ENCODE measurements around the gene SYNE1. TPM values are rescaled to one million over a fixed set of nuclear protein-coding genes. Genes with fewer than 3 reads are reported as not detected.
A peak's percentile ranks its signal among the peaks of the same experiment; 100 is the strongest.

The SYNE1 gene
- total RNA-seq, 4 donors from 2014 or later = 7.4 to 66.4 (median 20.7) TPM

- H3K36me3 ChIP-seq = peaks cover 0 to 29% (median 4%) of the 10 kb centered on the region in 3 donors
- peaks cover 0 to 34% (median 5%) of the 10 kb centered on the region in 3 donors for H3K4me1 ChIP-seq
- peak overlapping the region in 1 of 4 donors; percentile 5 for H3K27ac ChIP-seq
These were observed 341.2 kb downstream of the SYNE1 start for GRCh38 chr6:152295920-152296319.

GRCh38 chr6:152295346-152295745 lies 341.8 kb downstream of the SYNE1 start:
- Histone ChIP-seq H3K27me3 (no peaks in the 10 kb centered on the region), H3K9me3 (no peaks in the 10 kb centered on the region), H3K36me3 (peaks cover 0 to 31% (median 4%) of the 10 kb centered on the region in 3 donors), H3K4me3 (no peak overlapping the region), H3K27ac (peak overlapping the region in 2 of 4 donors; percentile 17 to 31), H3K4me1 (peaks cover 0 to 28% (median 0%) of the 10 kb centered on the region in 3 donors)
- DNase-seq = no peak
- no peak for TF ChIP-seq CTCF (IDR thresholded peaks at IDR 0.05)
- 77 to 89% methylated on average over 3 of the region's 3 CpGs for WGBS, 2 donors
- intact Hi-C loops (cut with DNase I) = no loop called here

More at GRCh38 chr6:152295920-152296319, 341.2 kb downstream of the SYNE1 start:
- no peak overlapping the region for H3K4me3 ChIP-seq
- H3K9me3 ChIP-seq = no peaks in the 10 kb centered on the region
- DNase-seq = no peak
- 45 to 55% methylated on average over 6 of the region's 6 CpGs for WGBS, 2 donors
- H3K27me3 ChIP-seq = no peaks in the 10 kb centered on the region
- TF ChIP-seq CTCF (IDR thresholded peaks at IDR 0.05) (no peak), POLR2A (IDR thresholded peaks at IDR 0.05) (no peak)
- intact Hi-C loops (cut with DNase I) = no loop called here

- no peak for TF ChIP-seq POLR2A (IDR thresholded peaks at IDR 0.05)
- no peak for TF ChIP-seq CTCF (IDR thresholded peaks at IDR 0.05)
- Histone ChIP-seq H3K27ac (no peak overlapping the region), H3K4me3 (no peak overlapping the region), H3K27me3 (no peaks in the 10 kb centered on the region), H3K4me1 (peaks cover 0 to 12% (median 0%) of the 10 kb centered on the region in 3 donors), H3K36me3 (peaks cover 0 to 43% (median 4%) of the 10 kb centered on the region in 3 donors), H3K9me3 (no peaks in the 10 kb centered on the region)
- intact Hi-C loops (cut with DNase I) = no loop called here
- no peak for DNase-seq
- WGBS, 2 donors = 86 to 92% methylated on average over 3 of the region's 3 CpGs
These were observed 343.8 kb downstream of the SYNE1 start for GRCh38 chr6:152293404-152293803.

- DNase-seq = no peak
- H3K36me3 ChIP-seq = peaks cover 0 to 43% (median 4%) of the 10 kb centered on the region in 3 donors
- 82 to 91% methylated on average over 3 of the region's 3 CpGs for WGBS, 2 donors
- H3K4me1 ChIP-seq = peaks cover 0 to 12% (median 0%) of the 10 kb centered on the region in 3 donors
- intact Hi-C loops (cut with DNase I) = no loop called here
- no peaks in the 10 kb centered on the region for H3K27me3 ChIP-seq
- H3K9me3 ChIP-seq = no peaks in the 10 kb centered on the region
- no peak overlapping the region for H3K4me3 ChIP-seq
- H3K27ac ChIP-seq = no peak overlapping the region
- no peak for TF ChIP-seq POLR2A (IDR thresholded peaks at IDR 0.05)
These were observed 344.6 kb downstream of the SYNE1 start for GRCh38 chr6:152292555-152292954.

- Histone ChIP-seq H3K4me1 (no peaks in the 10 kb centered on the region), H3K27ac (no peak overlapping the region), H3K36me3 (peaks cover 0 to 51% (median 4%) of the 10 kb centered on the region in 3 donors), H3K27me3 (no peaks in the 10 kb centered on the region), H3K4me3 (no peak overlapping the region), H3K9me3 (no peaks in the 10 kb centered on the region)
- DNase-seq = no peak
- TF ChIP-seq CTCF (IDR thresholded peaks at IDR 0.05) (no peak), POLR2A (IDR thresholded peaks at IDR 0.05) (no peak)
- intact Hi-C loops (cut with DNase I) = no loop called here
These were observed 346.5 kb downstream of the SYNE1 start for GRCh38 chr6:152290693-152291092.

GRCh38 chr6:152277826-152278329 lies 359.3 kb downstream of the SYNE1 start:
- H3K27ac ChIP-seq = no peak overlapping the region
- DNase-seq = no peak
- WGBS, 2 donors = 96 to 98% methylated on average over 9 of the region's 9 CpGs

More at GRCh38 chr6:152277826-152278329, 359.3 kb downstream of the SYNE1 start:
- TF ChIP-seq POLR2A (IDR thresholded peaks at IDR 0.05) (no peak), CTCF (IDR thresholded peaks at IDR 0.05) (no peak)
- no peak overlapping the region for H3K4me3 ChIP-seq
- intact Hi-C loops (cut with DNase I) = no loop called here
- no peaks in the 10 kb centered on the region for H3K9me3 ChIP-seq
- H3K4me1 ChIP-seq = peaks cover 8 to 24% (median 10%) of the 10 kb centered on the region in 3 donors
- H3K36me3 ChIP-seq = peaks cover 0 to 50% (median 0%) of the 10 kb centered on the region in 3 donors
- no peaks in the 10 kb centered on the region for H3K27me3 ChIP-seq
